HCT116 (cell line): Measurements from ENCODE around the gene CTNNA1. TPM values are rescaled to one million over a fixed set of nuclear protein-coding genes. Genes with fewer than 3 reads are reported as not detected.

Source experiments
- ATAC-seq: fragments of 200-7000 bp; cut with Tn5 transposase; 2 replicates; pipeline ENCODE4 v1.9.1; 2020; ENCODE audit warnings: mild to moderate bottlenecking, moderate library complexity
- BruUV-seq: library from RNA; stranded (reverse); fragments of 400-500 nt; replicated peaks from 2 replicates; lab custom pipeline; 2021; lab: Mats Ljungman, UMichigan
- CTCF ChIA-PET: fragments of 300-600 bp; sonication (Branson Sonifier 250); formaldehyde crosslinking; loops from one replicate; lab custom pipeline; 2021; ENCODE audit warnings: antibody characterized with exemption; lab: Charles Lee
- POLR2A ChIA-PET: fragments of 300-600, 350-600 bp; sonication (Branson Sonifier 250); formaldehyde crosslinking; loops from one replicate; lab custom pipeline; 2021; ENCODE audit warnings: antibody characterized with exemption; lab: Charles Lee
- RAD21 ChIA-PET, 2 experiments: fragments of 300-600 bp; sonication (Branson Sonifier 250); formaldehyde crosslinking; loops; one replicate each; lab custom pipeline; 2023; ENCODE audit warnings: low total read pairs in 2 of 2; ENCODE audit not compliant: uncharacterized antibody in 2 of 2, unreplicated experiment in 2 of 2, low non-redundant PET in 1 of 2; lab: Charles Lee
- DNase-seq: peaks from one replicate; pipeline ENCODE4 v3.0.0-alpha.2; 2010; ENCODE audit warnings: low read depth, low spot score
- H2AFZ ChIP-seq: fragments of 200-600 bp; shearing (Covaris generic), sonication (generic); 2 replicates; pipeline ENCODE4 v1.6.1; 2017; ENCODE audit warnings: low read depth, mixed run types, mixed read lengths, antibody characterized with exemption, low read length; ENCODE audit not compliant: poor library complexity, severe bottlenecking
- H3K27ac ChIP-seq: 2 replicates; pipeline ENCODE4 v1.5.1; 2012; ENCODE audit warnings: low read depth, low read length
- H3K27me3 ChIP-seq: fragments of 200-600 bp; sonication (generic); 2 replicates; pipeline ENCODE4 v1.6.1; 2016; ENCODE audit warnings: mixed run types, low read length, mixed read lengths; ENCODE audit not compliant: insufficient read depth
- H3K36me3 ChIP-seq, 2 experiments: fragments of 200-500 bp in 1 of 2; fragments of 200-600 bp in 1 of 2; sonication (Bioruptor generic) in 1 of 2; sonication (generic) in 1 of 2; 2 replicates each; pipeline versions ENCODE4 v1.5.1 to v1.6.1; 2014 to 2016; ENCODE audit warnings: low read length in 2 of 2, inconsistent platforms in 1 of 2, mixed read lengths in 1 of 2, mixed run types in 1 of 2; ENCODE audit not compliant: insufficient read depth in 2 of 2, control insufficient read depth in 1 of 2
- H3K4me1 ChIP-seq, 2 experiments: fragments of 200-600 bp in 1 of 2; sonication (generic) in 1 of 2; 2 replicates each; pipeline versions ENCODE4 v1.5.1 to v1.6.1; 2012 to 2017; ENCODE audit warnings: low read length in 2 of 2, inconsistent platforms in 1 of 2, mild to moderate bottlenecking in 1 of 2, mixed read lengths in 1 of 2, mixed run types in 1 of 2, moderate library complexity in 1 of 2; ENCODE audit not compliant: insufficient read depth in 2 of 2, control insufficient read depth in 1 of 2
- H3K4me2 ChIP-seq: fragments of 200-600 bp; sonication (generic); 2 replicates; pipeline ENCODE4 v1.6.1; 2017; ENCODE audit warnings: mixed run types, low read length, mixed read lengths
- H3K4me3 ChIP-seq, 2 experiments: fragments of 200-600 bp in 1 of 2; sonication (generic) in 1 of 2; replicated peaks in 1 of 2; 2 replicates each; pipeline ENCODE4 v1.5.1; 2011 to 2016; ENCODE audit warnings: low read length in 2 of 2, control low read depth in 1 of 2, low read depth in 1 of 2, mild to moderate bottlenecking in 1 of 2, mixed read lengths in 1 of 2, mixed run types in 1 of 2
- H3K79me2 ChIP-seq: fragments of 200-600 bp; sonication (generic); 2 replicates; pipeline ENCODE4 v1.6.1; 2017; ENCODE audit warnings: mild to moderate bottlenecking, mixed run types, low read length, moderate library complexity, mixed read lengths; ENCODE audit not compliant: insufficient read depth
- H3K9ac ChIP-seq: fragments of 200-600 bp; sonication (generic); 2 replicates; pipeline ENCODE4 v1.6.1; 2016; ENCODE audit warnings: low read length, mixed read lengths
- H3K9me2 ChIP-seq: fragments of 200-600 bp; sonication (generic), shearing (Covaris generic); 2 replicates; pipeline ENCODE4 v1.6.1; 2017; ENCODE audit warnings: mixed run types, mild to moderate bottlenecking, moderate library complexity; ENCODE audit not compliant: insufficient read depth
- H3K9me3 ChIP-seq, 2 experiments: fragments of 200-500 bp in 1 of 2; fragments of 200-600 bp in 1 of 2; sonication (Bioruptor generic) in 1 of 2; sonication (generic) in 1 of 2; 2 replicates each; pipeline ENCODE4 v1.6.1; 2014 to 2017; ENCODE audit warnings: low read length in 2 of 2, mixed read lengths in 2 of 2, inconsistent platforms in 1 of 2, low read depth in 1 of 2, mild to moderate bottlenecking in 1 of 2, mixed run types in 1 of 2, moderate library complexity in 1 of 2; ENCODE audit not compliant: control insufficient read depth in 1 of 2, insufficient read depth in 1 of 2
- H4K20me1 ChIP-seq: fragments of 200-600 bp; sonication (generic), shearing (Covaris generic); 2 replicates; pipeline ENCODE4 v1.6.1; 2017; ENCODE audit warnings: mixed run types, mild to moderate bottlenecking, moderate library complexity; ENCODE audit not compliant: insufficient read depth
- CTCF ChIP-seq, 3 experiments: fragments of 200-600 bp in 1 of 3; sonication (generic) in 1 of 3; IDR thresholded peaks in 2 of 3; conservative IDR thresholded peaks in 1 of 3; 2 replicates each; pipeline ENCODE4 v1.5.1; 2012 to 2017; ENCODE audit warnings: low read depth in 2 of 3, low read length in 2 of 3, antibody characterized with exemption in 1 of 3, borderline replicate concordance in 1 of 3, control low read depth in 1 of 3, mild to moderate bottlenecking in 1 of 3, mixed read lengths in 1 of 3, mixed run types in 1 of 3, moderate library complexity in 1 of 3; ENCODE audit not compliant: insufficient read depth in 1 of 3
- EGR1 ChIP-seq: IDR thresholded peaks from 2 replicates; pipeline ENCODE4 v1.6.1; 2012; ENCODE audit warnings: low read depth
- ELF1 ChIP-seq: IDR thresholded peaks from 2 replicates; pipeline ENCODE4 v1.6.1; 2012; ENCODE audit warnings: low read depth, borderline replicate concordance
- SP1 ChIP-seq: IDR thresholded peaks from 2 replicates; pipeline ENCODE4 v1.6.1; 2012; ENCODE audit warnings: low read depth
- SRF ChIP-seq: IDR thresholded peaks from 2 replicates; pipeline ENCODE4 v1.6.1; 2012; ENCODE audit warnings: low read depth
- ZBTB33 ChIP-seq: IDR thresholded peaks from 2 replicates; pipeline ENCODE4 v1.6.1; 2011; ENCODE audit warnings: mild to moderate bottlenecking, low read length, moderate library complexity; ENCODE audit not compliant: insufficient replicate concordance; ENCODE audit errors: extremely low read depth
- intact Hi-C: fragments of 100-400 bp; cut with micrococcal nuclease; formaldehyde crosslinking; loops from 2 replicates; pipeline ENCODE4 v1.10.0; 2022
- total RNA-seq: library from RNA; stranded (reverse); gene quantifications from one replicate; pipeline ENCODE4 v1.2.1, GENCODE V29; 2021; ENCODE audit not compliant: unreplicated experiment

The CTNNA1 gene
- total RNA-seq, 1 experiment from 2014 or later = 313 TPM

GRCh38 chr5:138878437-138879235 lies 125.4 kb downstream of the CTNNA1 start:
- TF ChIP-seq ZBTB33 = no peak
- TF ChIP-seq CTCF (IDR thresholded peaks at IDR 0.05 in 2 of 3, conservative IDR thresholded peaks at IDR 0.05 in 1 of 3; ENCODE audit: borderline replicate concordance in 1 of 3, insufficient read depth in 1 of 3, low read depth in 2 of 3, low read length in 2 of 3) = no peak
- TF ChIP-seq EGR1 = no peak
- no peak for TF ChIP-seq ELF1
- no peak for TF ChIP-seq SP1
- TF ChIP-seq SRF = no peak
- Histone ChIP-seq H3K9me3 (no peaks in the 10 kb centered on the region), H3K4me1 (no peaks in the 10 kb centered on the region), H2AFZ (no peak overlapping the region), H3K9me2 (no peaks in the 10 kb centered on the region), H3K79me2 (peaks cover 91% of the 10 kb centered on the region), H3K27ac (no peak overlapping the region), H3K4me3 (no peak overlapping the region), H3K27me3 (no peaks in the 10 kb centered on the region), H3K9ac (no peak overlapping the region), H4K20me1 (peaks cover 11% of the 10 kb centered on the region; the same call in 1 of the 2 replicates), H3K4me2 (no peak overlapping the region), H3K36me3 (no peaks in the 10 kb centered on the region)
- ChIA-PET POLR2A (no interaction called here), RAD21 (no interaction called here), CTCF (no interaction called here)
- BruUV-seq = no TSS peak
- no peak for ATAC-seq
- no peak for DNase-seq
- intact Hi-C loops = no loop called here
